Measurements from ENCODE around the gene SIX3. TPM values are rescaled to one million over a fixed set of nuclear protein-coding genes. Genes with fewer than 3 reads are reported as not detected.

The SIX3 gene
- total and polyA plus RNA-seq, 10 donors, result 0.03 TPM; not detected in 9

DNA sequence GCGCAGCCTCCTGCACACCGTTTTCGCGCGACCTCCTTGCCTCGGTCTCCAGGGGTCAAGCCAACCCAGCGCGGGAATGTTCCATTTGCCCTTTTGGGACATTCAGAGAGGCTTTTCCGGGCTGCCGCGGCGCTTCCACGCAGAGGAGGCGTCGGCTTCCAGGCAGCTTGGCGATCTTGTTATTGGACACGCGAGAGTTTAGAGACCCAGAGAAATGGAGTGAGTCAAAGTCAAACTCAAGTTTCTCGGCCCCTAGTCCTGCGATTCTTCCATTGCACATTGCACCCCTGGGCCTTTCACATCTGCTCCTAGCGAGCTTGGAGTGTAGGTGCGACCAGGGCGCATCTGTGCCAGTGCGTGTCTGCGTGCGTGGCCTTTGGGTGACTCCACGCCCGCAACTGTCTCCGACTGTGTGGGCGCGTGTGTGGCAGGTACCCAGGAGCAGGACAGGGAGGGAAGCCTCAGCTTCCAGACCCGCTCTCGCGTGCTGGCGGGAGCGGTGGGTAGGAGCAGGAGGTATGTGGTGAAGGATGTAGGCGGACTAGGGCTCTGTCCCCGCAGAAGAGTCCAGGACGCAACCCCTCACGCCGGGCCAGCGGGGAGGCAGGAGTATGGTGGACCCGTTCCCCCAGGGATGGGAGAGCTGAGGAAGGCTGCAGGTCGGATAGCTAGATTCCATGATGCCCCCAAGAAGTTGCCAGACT lies 13.5 kb downstream of the SIX3 start:
- 5 to 8% (median 7%) methylated on average over 19 to 44 of the region's 44 CpGs for WGBS, 5 donors
- H3K27ac ChIP-seq, result no peak overlapping the region
- TF ChIP-seq POLR2A (IDR thresholded peaks at IDR 0.05), result no peak
- no peak for TF ChIP-seq POLR2AphosphoS5 (IDR thresholded peaks at IDR 0.05)
- TF ChIP-seq, protein P1, sequence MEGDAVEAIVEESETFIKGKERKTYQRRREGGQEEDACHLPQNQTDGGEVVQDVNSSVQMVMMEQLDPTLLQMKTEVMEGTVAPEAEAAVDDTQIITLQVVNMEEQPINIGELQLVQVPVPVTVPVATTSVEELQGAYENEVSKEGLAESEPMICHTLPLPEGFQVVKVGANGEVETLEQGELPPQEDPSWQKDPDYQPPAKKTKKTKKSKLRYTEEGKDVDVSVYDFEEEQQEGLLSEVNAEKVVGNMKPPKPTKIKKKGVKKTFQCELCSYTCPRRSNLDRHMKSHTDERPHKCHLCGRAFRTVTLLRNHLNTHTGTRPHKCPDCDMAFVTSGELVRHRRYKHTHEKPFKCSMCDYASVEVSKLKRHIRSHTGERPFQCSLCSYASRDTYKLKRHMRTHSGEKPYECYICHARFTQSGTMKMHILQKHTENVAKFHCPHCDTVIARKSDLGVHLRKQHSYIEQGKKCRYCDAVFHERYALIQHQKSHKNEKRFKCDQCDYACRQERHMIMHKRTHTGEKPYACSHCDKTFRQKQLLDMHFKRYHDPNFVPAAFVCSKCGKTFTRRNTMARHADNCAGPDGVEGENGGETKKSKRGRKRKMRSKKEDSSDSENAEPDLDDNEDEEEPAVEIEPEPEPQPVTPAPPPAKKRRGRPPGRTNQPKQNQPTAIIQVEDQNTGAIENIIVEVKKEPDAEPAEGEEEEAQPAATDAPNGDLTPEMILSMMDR (IDR thresholded peaks at IDR 0.05 in 8 of 11, conservative IDR thresholded peaks at IDR 0.05 in 3 of 11), result no peak
- DNase-seq, result no peak
- peak overlapping the region in 7 of 8 donors; percentile 4 to 62 (median 17) for H3K4me3 ChIP-seq
- H3K4me1 ChIP-seq, result peaks cover 12 to 46% (median 36%) of the 10 kb centered on the region in 6 donors
- no peaks in the 10 kb centered on the region for H3K9me3 ChIP-seq
- H3K36me3 ChIP-seq, result no peaks in the 10 kb centered on the region
- H3K27me3 ChIP-seq (replicated peaks in 1 of 7), result peaks cover 11 to 98% (median 59%) of the 10 kb centered on the region in 7 donors
- intact Hi-C loops (cut with DNase I; ENCODE audit: low total_unique reads), result loop anchor here (5.0 to 10.0 kb wide), 3 partner anchors 478 to 910 kb away; no protein-coding TSS in a partner anchor

DNA sequence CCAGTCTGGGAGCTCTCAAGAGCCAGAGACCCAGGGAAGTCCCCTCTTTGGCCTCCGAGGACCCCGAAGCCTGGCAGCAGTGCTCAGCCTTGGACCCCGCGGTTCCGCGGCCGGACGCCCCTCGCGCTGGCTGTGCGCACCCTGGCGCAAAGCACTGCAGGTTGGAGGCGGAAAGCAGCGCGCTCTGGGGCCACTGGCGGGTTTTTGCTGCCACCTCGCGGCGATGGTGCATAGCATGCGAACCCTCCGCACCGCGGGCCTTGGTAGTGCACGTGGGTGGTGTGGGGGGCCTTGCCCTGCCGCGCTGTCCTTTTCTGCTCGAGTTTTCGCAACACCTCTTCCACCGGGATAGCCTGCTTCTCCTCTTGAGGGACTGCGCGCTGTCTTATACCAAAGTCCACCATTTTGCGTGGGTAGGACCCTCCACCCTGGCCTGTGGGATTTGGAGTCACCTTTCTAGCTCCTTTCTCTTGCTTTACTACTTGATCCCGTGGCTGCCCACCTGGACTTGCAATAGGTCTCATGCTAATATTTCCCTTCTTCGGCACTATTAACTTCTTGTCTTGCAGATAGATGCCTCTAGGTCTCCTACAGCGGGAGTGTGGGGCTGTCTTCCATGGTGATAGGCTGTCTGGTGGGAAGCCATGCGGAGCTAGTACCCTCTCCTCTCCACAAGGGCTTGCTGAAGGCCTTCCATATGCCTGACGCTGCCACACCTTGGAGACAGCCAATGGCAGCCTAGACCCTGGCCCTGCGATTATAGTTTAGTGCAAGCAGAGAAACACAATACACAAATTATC lies 14.3 kb downstream of the SIX3 start:
- WGBS, 5 donors, result 8 to 20% (median 11%) methylated on average over 15 to 38 of the region's 38 CpGs
- Histone ChIP-seq H3K27ac (no peak overlapping the region), H3K9me3 (no peaks in the 10 kb centered on the region), H3K4me3 (peak overlapping the region in 7 of 8 donors; percentile 4 to 62 (median 17)), H3K27me3 (replicated peaks in 1 of 7) (peaks cover 11 to 95% (median 55%) of the 10 kb centered on the region in 7 donors), H3K36me3 (no peaks in the 10 kb centered on the region), H3K4me1 (peaks cover 12 to 46% (median 36%) of the 10 kb centered on the region in 6 donors)
- peak; percentile 94 for DNase-seq
- TF ChIP-seq POLR2A (IDR thresholded peaks at IDR 0.05), result no peak
- TF ChIP-seq, protein P1 (IDR thresholded peaks at IDR 0.05 in 8 of 11, conservative IDR thresholded peaks at IDR 0.05 in 3 of 11), result peak; percentile 61 to 93 (median 87)
- peak in 2 of 3 donors; percentile 27 to 28 for TF ChIP-seq POLR2AphosphoS5 (IDR thresholded peaks at IDR 0.05)
- intact Hi-C loops (cut with DNase I; ENCODE audit: low total_unique reads), result loop anchor here (5.0 to 10.0 kb wide), 3 partner anchors 478 to 911 kb away; no protein-coding TSS in a partner anchor

DNA sequence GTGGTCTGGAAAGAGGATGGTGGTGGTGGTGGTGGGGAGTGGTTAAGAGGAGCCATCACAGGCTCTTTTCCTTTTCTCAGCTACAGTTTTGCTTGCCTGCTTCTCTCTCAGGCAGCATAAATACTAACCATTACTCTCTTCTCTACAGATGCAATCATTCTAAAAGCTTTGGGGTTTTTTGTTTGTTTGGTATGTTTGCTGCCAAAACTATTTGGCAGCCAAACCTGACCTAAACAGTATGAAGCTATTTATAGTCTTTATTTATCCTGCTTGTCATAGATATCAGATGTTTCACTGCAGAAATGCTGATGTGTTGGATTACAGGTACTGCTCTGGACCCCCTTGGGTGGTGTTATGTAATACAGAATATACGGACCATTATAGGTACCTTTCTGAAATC lies 15.3 kb downstream of the SIX3 start:
- intact Hi-C loops (cut with DNase I; ENCODE audit: low total_unique reads), result loop anchor here (5.0 to 10.0 kb wide), 3 partner anchors 480 to 912 kb away; no protein-coding TSS in a partner anchor
- TF ChIP-seq, protein P1 (IDR thresholded peaks at IDR 0.05 in 8 of 11, conservative IDR thresholded peaks at IDR 0.05 in 3 of 11), result no peak
- TF ChIP-seq POLR2A (IDR thresholded peaks at IDR 0.05) (no peak), POLR2AphosphoS5 (IDR thresholded peaks at IDR 0.05) (no peak)
- peaks cover 11 to 92% (median 45%) of the 10 kb centered on the region in 7 donors for H3K27me3 ChIP-seq (replicated peaks in 1 of 7)

More for the DNA sequence above, 15.3 kb downstream of the SIX3 start:
- Histone ChIP-seq H3K27ac (no peak overlapping the region), H3K9me3 (no peaks in the 10 kb centered on the region), H3K4me3 (no peak overlapping the region), H3K4me1 (peaks cover 10 to 41% (median 33%) of the 10 kb centered on the region in 6 donors), H3K36me3 (no peaks in the 10 kb centered on the region)
- DNase-seq, result no peak
- WGBS, 5 donors, result 63 to 90% (median 75%) methylated on average over 1 of the region's 1 CpG

Measured in spleen (tissue), 11 donors.